Brain microvascular endothelial cell (primary cell): Measurements from ENCODE around the gene SH3BP4.
A peak's percentile ranks its signal among the peaks of the same experiment; 100 is the strongest.
"Not testable (repeated sequence)": the region's sequence is repeated elsewhere in the genome, so short reads cannot be mapped to it uniquely, and the experiment has no call there.

Experiments used
- DNase-seq: peaks from one replicate; pipeline ENCODE4 v3.0.0-alpha.2; 2020
- H3K27ac ChIP-seq: fragments of 250-450 bp; sonication (Bioruptor Pico); 2 replicates; pipeline ENCODE4 v1.5.1; 2020; ENCODE audit warnings: mild to moderate bottlenecking, moderate library complexity
- H3K27me3 ChIP-seq: fragments of 250-450 bp; sonication (Bioruptor Pico); replicated peaks from 2 replicates; pipeline ENCODE4 v1.5.1; 2020; ENCODE audit warnings: mild to moderate bottlenecking
- H3K36me3 ChIP-seq: fragments of 250-450 bp; sonication (Bioruptor Pico); replicated peaks from 2 replicates; pipeline ENCODE4 v1.5.1; 2020; ENCODE audit warnings: mild to moderate bottlenecking
- H3K4me3 ChIP-seq: 2 replicates; pipeline ENCODE4 v1.5.1; 2011; ENCODE audit warnings: low read depth, mild to moderate bottlenecking, control low read depth, low read length, moderate library complexity
- in situ Hi-C: cut with HindIII; loops from 2 replicates; pipeline ENCODE4 v1.10.0; 2017; ENCODE audit warnings: low sequenced_read_pairs, low pct_ligation_motif_present
- TF ChIP-seq, protein P1 (sequence below): IDR thresholded peaks from 2 replicates; pipeline ENCODE4 v1.5.1; 2011; ENCODE audit warnings: low read depth, mild to moderate bottlenecking, moderate library complexity, low read length, control low read depth, inconsistent platforms; ENCODE audit errors: missing control alignments

The SH3BP4 gene

DNA sequence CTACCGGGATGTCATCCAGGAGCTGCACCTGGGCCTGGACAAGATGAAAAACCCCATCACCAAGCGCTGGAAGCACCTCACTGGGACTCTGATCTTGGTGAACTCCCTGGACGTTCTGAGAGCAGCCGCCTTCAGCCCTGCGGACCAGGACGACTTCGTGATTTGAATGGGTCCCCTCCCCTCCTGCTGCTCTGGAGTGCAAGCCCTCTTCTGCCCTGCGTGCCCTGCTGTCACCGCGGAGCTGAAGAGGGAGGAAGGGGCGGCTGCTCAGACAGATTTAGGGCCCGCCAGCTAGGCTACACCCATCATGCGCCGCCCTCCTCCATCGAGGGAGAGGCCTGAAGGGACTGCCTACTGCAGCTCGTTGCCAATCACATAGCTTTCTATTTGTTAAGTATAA, 101.8 kb downstream of the SH3BP4 start:
- no peak for DNase-seq
- in situ Hi-C loops: no loop called here
- Histone ChIP-seq H3K36me3 (peaks cover 30% of the 10 kb centered on the region), H3K27me3 (no peaks in the 10 kb centered on the region), H3K27ac (no peak overlapping the region), H3K4me3 (no peak overlapping the region)
- TF ChIP-seq, protein P1, sequence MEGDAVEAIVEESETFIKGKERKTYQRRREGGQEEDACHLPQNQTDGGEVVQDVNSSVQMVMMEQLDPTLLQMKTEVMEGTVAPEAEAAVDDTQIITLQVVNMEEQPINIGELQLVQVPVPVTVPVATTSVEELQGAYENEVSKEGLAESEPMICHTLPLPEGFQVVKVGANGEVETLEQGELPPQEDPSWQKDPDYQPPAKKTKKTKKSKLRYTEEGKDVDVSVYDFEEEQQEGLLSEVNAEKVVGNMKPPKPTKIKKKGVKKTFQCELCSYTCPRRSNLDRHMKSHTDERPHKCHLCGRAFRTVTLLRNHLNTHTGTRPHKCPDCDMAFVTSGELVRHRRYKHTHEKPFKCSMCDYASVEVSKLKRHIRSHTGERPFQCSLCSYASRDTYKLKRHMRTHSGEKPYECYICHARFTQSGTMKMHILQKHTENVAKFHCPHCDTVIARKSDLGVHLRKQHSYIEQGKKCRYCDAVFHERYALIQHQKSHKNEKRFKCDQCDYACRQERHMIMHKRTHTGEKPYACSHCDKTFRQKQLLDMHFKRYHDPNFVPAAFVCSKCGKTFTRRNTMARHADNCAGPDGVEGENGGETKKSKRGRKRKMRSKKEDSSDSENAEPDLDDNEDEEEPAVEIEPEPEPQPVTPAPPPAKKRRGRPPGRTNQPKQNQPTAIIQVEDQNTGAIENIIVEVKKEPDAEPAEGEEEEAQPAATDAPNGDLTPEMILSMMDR: no peak

DNA sequence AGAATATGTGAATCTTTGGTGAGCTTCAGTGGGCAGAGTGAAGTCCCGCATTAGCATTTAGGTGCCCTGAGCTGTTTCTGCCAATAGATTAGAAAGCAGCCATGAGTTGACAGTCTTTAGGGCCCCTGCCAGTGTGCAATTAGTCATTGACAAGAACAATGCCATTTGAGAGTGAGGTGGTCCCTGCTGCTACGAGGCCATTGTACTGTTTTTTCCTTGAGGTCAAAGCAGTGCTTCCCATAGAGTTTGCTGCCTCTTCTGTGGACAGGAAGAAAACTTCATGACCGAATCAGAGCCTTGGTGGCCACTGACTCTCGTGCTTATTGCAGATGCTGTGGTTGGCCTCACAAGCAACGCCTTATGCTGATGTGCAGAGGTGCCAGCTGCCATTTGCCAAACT, 102.7 kb downstream of the SH3BP4 start:
- TF ChIP-seq, protein P1: no peak
- no peak overlapping the region for H3K27ac ChIP-seq
- in situ Hi-C loops: no loop called here
- H3K27me3 ChIP-seq: no peaks in the 10 kb centered on the region
- DNase-seq: no peak
- H3K4me3 ChIP-seq: no peak overlapping the region
- H3K36me3 ChIP-seq: peaks cover 30% of the 10 kb centered on the region

DNA sequence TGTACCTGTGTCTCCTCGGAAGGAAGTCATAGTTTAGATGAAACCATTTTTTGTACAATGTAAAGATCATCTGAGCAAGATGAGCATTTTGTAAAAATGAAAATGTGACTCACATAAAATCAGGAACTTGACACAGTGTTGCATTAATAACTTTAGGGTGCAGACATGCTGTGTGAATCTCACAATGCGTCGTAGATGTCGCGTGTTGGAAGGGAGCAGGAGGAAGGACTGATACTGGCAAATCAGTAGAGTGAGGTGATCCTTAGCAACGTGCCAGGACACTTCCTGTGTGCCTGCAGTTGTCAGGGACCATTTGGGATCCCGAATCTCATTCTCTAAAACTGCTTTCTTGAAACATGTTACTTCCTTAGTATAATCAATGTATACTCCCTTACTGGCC, 103.1 kb downstream of the SH3BP4 start:
- Histone ChIP-seq H3K27ac (no peak overlapping the region), H3K36me3 (peaks cover 30% of the 10 kb centered on the region), H3K4me3 (no peak overlapping the region), H3K27me3 (no peaks in the 10 kb centered on the region)
- DNase-seq: no peak
- TF ChIP-seq, protein P1: no peak
- in situ Hi-C loops: no loop called here

DNA sequence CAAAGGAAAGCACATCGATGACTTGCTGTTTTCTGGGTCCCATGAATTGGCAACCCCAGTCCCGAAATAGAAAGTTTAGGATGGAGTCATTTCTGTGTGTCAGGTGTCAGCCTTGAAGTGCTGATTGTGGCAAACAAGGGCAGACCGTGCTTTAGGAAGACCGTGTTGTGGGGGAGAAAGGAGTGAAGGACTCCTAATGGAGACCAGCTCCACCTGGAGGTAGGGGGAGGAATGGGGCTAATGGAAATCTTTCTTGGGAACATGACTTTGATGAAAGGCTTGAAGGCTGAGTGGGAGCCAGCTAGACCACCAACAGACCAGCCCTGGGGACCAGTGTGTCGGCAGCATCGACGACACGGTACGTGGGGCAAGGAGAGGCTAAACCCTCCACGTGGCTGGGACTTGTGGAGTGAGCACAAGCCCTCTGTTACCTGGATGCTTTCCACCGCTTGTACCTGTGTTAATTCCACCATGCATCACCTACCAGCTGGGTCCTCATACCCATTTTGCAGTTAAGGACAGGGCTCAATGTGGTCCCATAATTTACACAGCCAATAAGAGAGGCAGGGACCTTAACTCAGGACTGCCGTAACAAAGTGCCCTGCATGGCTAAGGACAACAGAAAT, 104.2 kb downstream of the SH3BP4 start:
- no peaks in the 10 kb centered on the region for H3K27me3 ChIP-seq
- H3K27ac ChIP-seq: no peak overlapping the region
- TF ChIP-seq, protein P1: peak; percentile 71
- no peak overlapping the region for H3K4me3 ChIP-seq
- in situ Hi-C loops: no loop called here
- peaks cover 30% of the 10 kb centered on the region for H3K36me3 ChIP-seq
- peak; percentile 24 for DNase-seq

DNA sequence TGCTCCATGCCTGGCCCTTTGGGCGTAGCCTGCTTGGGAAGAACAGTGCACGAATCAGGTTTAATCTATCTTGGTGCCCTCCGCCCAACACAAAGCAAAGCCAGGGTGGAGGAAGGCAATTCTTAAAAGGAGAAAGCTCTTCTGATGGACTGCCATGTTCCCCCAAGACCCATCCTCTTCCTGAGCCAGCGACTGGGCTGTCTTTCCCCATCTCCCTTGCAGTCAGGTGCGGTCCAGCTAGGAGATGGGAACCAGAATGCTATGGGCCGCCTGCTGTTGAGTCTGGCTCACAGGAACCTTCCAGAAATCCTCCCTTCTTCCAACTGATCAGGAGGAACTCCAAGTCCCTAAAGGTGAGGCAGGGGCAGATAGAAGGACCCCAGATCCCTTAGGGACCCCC, 105.0 kb downstream of the SH3BP4 start:
- in situ Hi-C loops: no loop called here
- Histone ChIP-seq H3K27ac (no peak overlapping the region), H3K27me3 (no peaks in the 10 kb centered on the region), H3K36me3 (peaks cover 30% of the 10 kb centered on the region), H3K4me3 (no peak overlapping the region)
- TF ChIP-seq, protein P1: no peak
- no peak for DNase-seq

DNA sequence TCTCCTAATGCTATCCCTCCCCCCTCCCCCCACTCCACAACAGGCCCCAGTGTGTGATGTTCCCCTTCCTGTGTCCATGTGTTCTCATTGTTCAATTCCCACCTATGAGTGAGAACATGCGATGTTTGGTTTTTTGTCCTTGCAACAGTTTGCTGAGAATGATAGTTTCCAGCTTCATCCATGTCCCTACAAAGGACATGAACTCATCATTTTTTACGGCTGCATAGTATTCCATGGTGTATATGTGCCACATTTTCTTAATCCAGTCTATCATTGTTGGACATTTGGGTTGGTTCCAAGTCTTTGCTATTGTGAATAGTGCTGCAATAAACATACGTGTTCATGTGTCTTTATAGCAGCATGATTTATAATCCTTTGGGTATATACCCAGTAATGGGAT, 105.8 kb downstream of the SH3BP4 start:
- H3K36me3 ChIP-seq: peaks cover 29% of the 10 kb centered on the region
- H3K27ac ChIP-seq, DNase-seq, H3K27me3 ChIP-seq, H3K4me3 ChIP-seq, in situ Hi-C loops: not testable (repeated sequence)
